Smooth muscle cell (in vitro differentiated cells): ENCODE data around the gene FLRT1. TPM values are rescaled to one million over a fixed set of nuclear protein-coding genes. Genes with fewer than 3 reads are reported as not detected.

Source experiments
- DNase-seq: peaks from one replicate; lab custom pipeline; 2025; ENCODE audit not compliant: unreplicated experiment; lab: John Stamatoyannopoulos, UW
- H2AFZ ChIP-seq: fragments of 200-600 bp; sonication (generic); 2 replicates; pipeline ENCODE4 v1.6.0; 2016; ENCODE audit warnings: antibody characterized with exemption, low read depth, mild to moderate bottlenecking
- H3F3A ChIP-seq: fragments of 200-600 bp; sonication (generic); 2 replicates; pipeline ENCODE4 v1.6.0; 2017; ENCODE audit warnings: antibody characterized with exemption, low read depth
- H3K27ac ChIP-seq: fragments of 200-600 bp; sonication (generic); 2 replicates; pipeline ENCODE4 v1.5.1; 2016; ENCODE audit warnings: low read depth, mild to moderate bottlenecking
- H3K27me3 ChIP-seq: fragments of 200-600 bp; sonication (generic); 2 replicates; pipeline ENCODE4 v1.6.1; 2016; ENCODE audit warnings: low read depth, mild to moderate bottlenecking
- H3K36me3 ChIP-seq: fragments of 200-600 bp; sonication (generic); 2 replicates; pipeline ENCODE4 v1.5.1; 2016; ENCODE audit warnings: low read depth
- H3K4me1 ChIP-seq: fragments of 200-600 bp; sonication (generic); 2 replicates; pipeline ENCODE4 v1.5.1; 2016; ENCODE audit warnings: low read depth
- H3K4me2 ChIP-seq: fragments of 200-600 bp; sonication (generic); 2 replicates; pipeline ENCODE4 v1.6.0; 2016; ENCODE audit warnings: mild to moderate bottlenecking
- H3K4me3 ChIP-seq: fragments of 200-600 bp; sonication (generic); 2 replicates; pipeline ENCODE4 v1.5.1; 2016; ENCODE audit warnings: mild to moderate bottlenecking
- H3K79me2 ChIP-seq: fragments of 200-600 bp; sonication (generic); 2 replicates; pipeline ENCODE4 v1.6.0; 2016; ENCODE audit warnings: low read depth, mild to moderate bottlenecking
- H3K9ac ChIP-seq: fragments of 200-600 bp; sonication (generic); 2 replicates; pipeline ENCODE4 v1.6.0; 2016; ENCODE audit warnings: low read depth
- H3K9me3 ChIP-seq: fragments of 200-600 bp; sonication (generic); replicated peaks from 2 replicates; pipeline ENCODE4 v1.5.1; 2016; ENCODE audit warnings: low read depth
- H4K20me1 ChIP-seq: fragments of 200-600 bp; sonication (generic); 2 replicates; pipeline ENCODE4 v1.6.0; 2016; ENCODE audit warnings: low read depth
- CTCF ChIP-seq: fragments of 200-600 bp; sonication (generic); IDR thresholded peaks from 2 replicates; pipeline ENCODE4 v1.5.1; 2017; ENCODE audit warnings: borderline replicate concordance, mild to moderate bottlenecking, antibody characterized with exemption; ENCODE audit not compliant: insufficient read depth, poor library complexity, severe bottlenecking
- WGBS: methylation state at CpG from one replicate; pipeline ENCODE4 v1.1.7; 2016; ENCODE audit warnings: low lambda C conversion rate; 5-methylcytosine and 5-hydroxymethylcytosine counted together
- polyA plus RNA-seq: library from polyadenylated mRNA; unstranded; fragments of >200 nt; fragmentation: Nextera tagmentation; extraction: Ambion mirVana; gene quantifications from 2 replicates; pipeline ENCODE4 v1.2.1, GENCODE V29; 2016
- total RNA-seq: library from RNA; depleted of rRNA; stranded (reverse); fragments of >200 nt; gene quantifications from 2 replicates; pipeline ENCODE4 v1.2.3, GENCODE V29; 2014

FLRT1 gene
- total and polyA plus RNA-seq, 2 experiments from 2014 or later = 0.26 to 0.76 TPM

- Histone ChIP-seq H3K79me2 (no peaks in the 10 kb centered on the region), H3K4me3 (no peak overlapping the region), H3K4me2 (no peak overlapping the region), H4K20me1 (peaks cover 51% of the 10 kb centered on the region), H3K9ac (no peak overlapping the region), H3K4me1 (peaks cover 23% of the 10 kb centered on the region), H2AFZ (no peak overlapping the region), H3K9me3 (no peaks in the 10 kb centered on the region), H3K36me3 (no peaks in the 10 kb centered on the region), H3K27ac (no peak overlapping the region), H3K27me3 (peaks cover 2% of the 10 kb centered on the region), H3F3A (no peaks in the 10 kb centered on the region)
- no peak for DNase-seq
- TF ChIP-seq CTCF = no peak
- WGBS = 83% methylated on average over 23 of the region's 23 CpGs
These were observed 34.0 kb upstream of the FLRT1 start for GRCh38 chr11:64001484-64002420.

GRCh38 chr11:64003807-64004589 lies 31.7 kb upstream of the FLRT1 start:
- Histone ChIP-seq H3F3A (no peaks in the 10 kb centered on the region), H3K36me3 (no peaks in the 10 kb centered on the region), H3K27ac (no peak overlapping the region), H4K20me1 (peaks cover 37% of the 10 kb centered on the region), H3K4me3 (no peak overlapping the region), H3K27me3 (peaks cover 5% of the 10 kb centered on the region), H3K9ac (no peak overlapping the region), H3K9me3 (no peaks in the 10 kb centered on the region), H3K79me2 (no peaks in the 10 kb centered on the region), H3K4me2 (no peak overlapping the region), H2AFZ (no peak overlapping the region), H3K4me1 (peaks cover 27% of the 10 kb centered on the region)
- TF ChIP-seq CTCF = no peak
- WGBS = 85% methylated on average over 23 of the region's 23 CpGs
- DNase-seq = no peak

DNA sequence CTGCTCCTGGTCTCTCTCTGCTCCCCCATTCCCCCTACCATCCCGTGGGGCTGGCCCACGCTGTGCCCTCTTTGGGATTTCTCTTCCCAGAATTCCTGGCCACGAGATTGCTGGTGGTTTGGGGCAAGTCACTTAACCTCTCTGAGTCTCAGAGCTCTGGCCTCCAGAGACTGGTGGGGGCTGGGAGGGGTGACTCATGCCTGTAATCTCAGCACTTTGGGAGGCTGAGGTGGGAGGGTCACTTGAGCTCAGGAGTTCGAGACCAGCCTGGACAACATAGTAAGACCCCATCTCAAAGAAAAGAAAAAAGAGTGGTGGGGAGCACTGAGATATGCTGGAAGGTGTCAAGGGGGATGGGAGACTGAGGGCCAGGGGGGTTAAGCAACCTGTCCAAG lies 31.1 kb upstream of the FLRT1 start:
- no peak for TF ChIP-seq CTCF
- H3K36me3 ChIP-seq = no peaks in the 10 kb centered on the region
- no peak for DNase-seq
- no peaks in the 10 kb centered on the region for H3F3A ChIP-seq
- H3K79me2 ChIP-seq = no peaks in the 10 kb centered on the region
- H3K27me3 ChIP-seq = peaks cover 5% of the 10 kb centered on the region
- peaks cover 31% of the 10 kb centered on the region for H4K20me1 ChIP-seq
- H3K27ac ChIP-seq = no peak overlapping the region
- peaks cover 21% of the 10 kb centered on the region for H3K4me1 ChIP-seq
- H3K9me3 ChIP-seq = no peaks in the 10 kb centered on the region
- no peak overlapping the region for H2AFZ ChIP-seq
- no peak overlapping the region for H3K4me2 ChIP-seq
- no peak overlapping the region for H3K4me3 ChIP-seq
- H3K9ac ChIP-seq = no peak overlapping the region
- WGBS = 78% methylated on average over 4 of the region's 4 CpGs
